ENCODE data around the gene PTPRM.

The PTPRM gene

GRCh38 chr18:8453528-8453927 lies 886.4 kb downstream of the PTPRM start:
- no peak overlapping the region for H3K9ac ChIP-seq (ENCODE audit: low read length)
- H2AFZ ChIP-seq (ENCODE audit: low read depth, low read length, severe bottlenecking), result no peak overlapping the region
- H3K4me3 ChIP-seq (ENCODE audit: insufficient read depth, low read length, poor library complexity, severe bottlenecking), result no peak overlapping the region
- no peak overlapping the region for H3K4me2 ChIP-seq (ENCODE audit: low read depth, low read length, poor library complexity, severe bottlenecking)
- H3K27me3 ChIP-seq (ENCODE audit: low read length), result no peaks in the 10 kb centered on the region
- H3F3A ChIP-seq (ENCODE audit: insufficient read depth), result no peaks in the 10 kb centered on the region
- H3K36me3 ChIP-seq (ENCODE audit: low read length), result no peaks in the 10 kb centered on the region
- no peaks in the 10 kb centered on the region; the same call in 1 of the 2 replicates for H3K9me2 ChIP-seq (replicated peaks; ENCODE audit: insufficient read depth, low read length)
- no peaks in the 10 kb centered on the region for H3K79me2 ChIP-seq (ENCODE audit: insufficient read depth, low read length)
- H3K27ac ChIP-seq (ENCODE audit: low read depth, low read length), result no peak overlapping the region
- no peak for TF ChIP-seq CTCF (IDR thresholded peaks at IDR 0.05; ENCODE audit: insufficient read depth, low read length, poor library complexity, severe bottlenecking)
- TF ChIP-seq EZH2phosphoT487 (conservative IDR thresholded peaks at IDR 0.05; ENCODE audit: low read length), result no peak
- no peaks in the 10 kb centered on the region for H3K9me3 ChIP-seq (ENCODE audit: insufficient read depth, low read length)
- no peaks in the 10 kb centered on the region for H4K20me1 ChIP-seq (ENCODE audit: low read depth, low read length)

DNA sequence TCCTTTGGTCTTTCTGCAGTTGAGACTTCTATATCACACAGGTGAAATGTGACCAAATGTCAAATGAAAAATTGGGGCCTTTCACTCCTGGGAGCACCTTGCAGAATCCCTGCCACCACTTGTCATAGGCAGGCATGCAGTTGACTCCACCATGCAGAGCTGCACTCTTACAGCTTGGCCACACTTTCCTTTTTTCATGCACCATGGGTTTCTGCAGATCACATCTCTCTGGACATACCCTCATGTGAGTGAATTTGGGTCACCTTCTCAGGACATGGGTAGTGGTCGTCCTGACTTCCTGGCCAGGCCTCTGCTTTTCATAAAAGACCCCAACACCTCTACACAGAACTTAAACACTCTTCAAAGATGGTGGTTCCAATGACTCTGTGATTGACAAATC lies 887.0 kb downstream of the PTPRM start:
- no peak overlapping the region for H3K4me2 ChIP-seq (ENCODE audit: low read depth, low read length, poor library complexity, severe bottlenecking)
- H3K4me3 ChIP-seq (ENCODE audit: insufficient read depth, low read length, poor library complexity, severe bottlenecking), result no peak overlapping the region
- H4K20me1 ChIP-seq (ENCODE audit: low read depth, low read length), result no peaks in the 10 kb centered on the region
- no peaks in the 10 kb centered on the region for H3K27me3 ChIP-seq (ENCODE audit: low read length)
- TF ChIP-seq CTCF (IDR thresholded peaks at IDR 0.05; ENCODE audit: insufficient read depth, low read length, poor library complexity, severe bottlenecking), result no peak
- TF ChIP-seq EZH2phosphoT487 (conservative IDR thresholded peaks at IDR 0.05; ENCODE audit: low read length), result no peak
- H3K36me3 ChIP-seq (ENCODE audit: low read length), result no peaks in the 10 kb centered on the region
- H3K27ac ChIP-seq (ENCODE audit: low read depth, low read length), result no peak overlapping the region
- no peaks in the 10 kb centered on the region for H3K9me3 ChIP-seq (ENCODE audit: insufficient read depth, low read length)
- no peaks in the 10 kb centered on the region for H3K79me2 ChIP-seq (ENCODE audit: insufficient read depth, low read length)
- no peaks in the 10 kb centered on the region; the same call in 1 of the 2 replicates for H3K9me2 ChIP-seq (replicated peaks; ENCODE audit: insufficient read depth, low read length)
- H3K9ac ChIP-seq (ENCODE audit: low read length), result no peak overlapping the region
- H3F3A ChIP-seq (ENCODE audit: insufficient read depth), result no peaks in the 10 kb centered on the region
- no peak overlapping the region for H2AFZ ChIP-seq (ENCODE audit: low read depth, low read length, severe bottlenecking)

DNA sequence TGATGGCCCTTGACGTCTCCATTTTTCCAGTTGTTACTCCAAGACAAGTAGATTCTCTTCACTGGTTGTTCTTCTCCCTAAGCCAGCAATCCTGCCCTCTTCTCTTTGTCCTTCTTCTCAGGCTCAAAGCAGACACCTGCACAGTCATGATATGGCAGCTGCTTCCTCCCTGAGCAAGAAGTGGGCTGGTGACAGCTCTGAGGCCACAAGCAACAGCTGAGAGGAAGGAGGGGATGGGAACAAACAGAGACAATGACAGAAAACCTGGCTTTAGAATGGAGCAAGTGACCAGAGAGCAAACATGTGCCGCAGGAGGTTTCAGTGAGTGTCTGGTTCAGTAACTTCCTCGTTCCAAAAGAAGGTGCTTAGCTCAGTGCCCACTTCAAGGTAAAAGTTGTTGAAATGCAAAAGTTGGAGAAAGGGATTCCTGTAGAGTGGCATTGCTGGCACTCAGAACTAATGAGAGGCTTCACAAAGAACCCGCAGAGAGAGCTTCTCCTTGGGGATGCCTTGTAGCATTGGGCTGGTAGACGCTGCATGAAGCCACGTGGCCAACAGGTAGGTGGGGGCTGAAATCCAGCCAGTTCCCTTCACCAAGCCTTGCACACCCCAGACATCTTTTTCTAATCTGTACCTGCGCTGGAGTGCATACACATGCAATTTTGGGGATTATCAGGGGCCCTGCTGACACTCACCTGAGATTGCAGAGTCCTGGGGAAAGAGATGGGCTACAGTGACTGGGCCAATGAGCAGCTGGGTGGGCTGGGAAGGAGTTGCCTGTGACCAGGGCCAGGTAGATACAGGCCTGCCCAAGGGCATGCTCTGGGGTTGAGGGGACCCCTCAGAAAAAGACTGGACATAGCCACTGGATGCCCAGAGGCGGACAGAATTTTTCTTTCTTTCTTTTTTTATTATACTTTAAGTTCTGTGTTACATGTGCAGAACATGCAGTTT lies 888.8 kb downstream of the PTPRM start:
- no peak overlapping the region for H3K27ac ChIP-seq (ENCODE audit: low read depth, low read length)
- H3K9me2 ChIP-seq (replicated peaks; ENCODE audit: insufficient read depth, low read length), result no peaks in the 10 kb centered on the region; the same call in 1 of the 2 replicates
- no peaks in the 10 kb centered on the region for H3K27me3 ChIP-seq (ENCODE audit: low read length)
- H3F3A ChIP-seq (ENCODE audit: insufficient read depth), result no peaks in the 10 kb centered on the region
- no peaks in the 10 kb centered on the region for H3K79me2 ChIP-seq (ENCODE audit: insufficient read depth, low read length)
- no peaks in the 10 kb centered on the region for H3K36me3 ChIP-seq (ENCODE audit: low read length)
- no peak overlapping the region for H3K9ac ChIP-seq (ENCODE audit: low read length)
- H3K4me2 ChIP-seq (ENCODE audit: low read depth, low read length, poor library complexity, severe bottlenecking), result no peak overlapping the region
- H4K20me1 ChIP-seq (ENCODE audit: low read depth, low read length), result no peaks in the 10 kb centered on the region
- no peak for TF ChIP-seq EZH2phosphoT487 (conservative IDR thresholded peaks at IDR 0.05; ENCODE audit: low read length)
- no peak for TF ChIP-seq CTCF (IDR thresholded peaks at IDR 0.05; ENCODE audit: insufficient read depth, low read length, poor library complexity, severe bottlenecking)
- H3K4me3 ChIP-seq (ENCODE audit: insufficient read depth, low read length, poor library complexity, severe bottlenecking), result no peak overlapping the region
- no peak overlapping the region for H2AFZ ChIP-seq (ENCODE audit: low read depth, low read length, severe bottlenecking)
- H3K9me3 ChIP-seq (ENCODE audit: insufficient read depth, low read length), result no peaks in the 10 kb centered on the region

All from SU-DHL-6 (cell line).